ENCODE data around the gene PDE11A. TPM values are rescaled to one million over a fixed set of nuclear protein-coding genes. Genes with fewer than 3 reads are reported as not detected.

PDE11A gene
- total and polyA plus RNA-seq, 2 of the 8 experiments (the other 6 are each of a cell fraction or from before 2014, with no cell fraction given), result 0.19 to 0.23 TPM

DNA sequence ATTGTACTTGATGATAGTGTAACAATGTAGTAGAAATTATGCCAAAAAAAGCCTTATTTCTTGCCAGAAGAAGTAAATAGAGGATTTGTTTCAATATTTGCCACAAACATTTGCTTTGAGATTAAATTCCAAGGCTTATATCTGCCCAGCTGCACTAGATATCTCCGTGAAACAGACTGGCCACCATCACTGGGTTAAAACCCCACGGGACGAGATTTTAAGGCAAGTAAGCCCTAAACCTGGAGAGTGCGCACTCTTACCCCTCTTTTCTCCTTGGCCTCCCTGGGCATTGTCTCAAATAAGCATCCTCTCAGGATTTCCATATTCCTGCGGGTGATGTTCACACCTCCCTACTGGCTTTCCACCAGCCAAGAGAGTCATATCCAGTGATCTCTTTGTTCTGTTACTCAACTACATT, 345.6 kb downstream of the PDE11A start:
- POLR2A ChIA-PET (ENCODE audit: partially characterized antibody), result no interaction called here
- no peak overlapping the region for H2AFZ ChIP-seq (ENCODE audit: low read length)
- no peak for TF ChIP-seq HDAC2 (IDR thresholded peaks at IDR 0.05; ENCODE audit: borderline replicate concordance in 1 of 2, low read depth in 2 of 2, low read length in 2 of 2)
- TF ChIP-seq MAFK (IDR thresholded peaks at IDR 0.05; ENCODE audit: low read depth, low read length), result no peak
- no peak for TF ChIP-seq TCF12 (IDR thresholded peaks at IDR 0.05; ENCODE audit: low read depth, low read length)
- TF ChIP-seq CBX8 (IDR thresholded peaks at IDR 0.05; ENCODE audit: borderline replicate concordance, low read depth, low read length), result no peak
- TF ChIP-seq BCL11A (IDR thresholded peaks at IDR 0.05; ENCODE audit: low read depth in 2 of 2, low read length in 2 of 2), result no peak
- no peak for TF ChIP-seq CHD2 (IDR thresholded peaks at IDR 0.05; ENCODE audit: low read length)
- TF ChIP-seq RNF2 (IDR thresholded peaks at IDR 0.05; ENCODE audit: borderline replicate concordance, low read depth, low read length, missing control alignments, poor library complexity, severe bottlenecking), result no peak
- TF ChIP-seq EZH2 (IDR thresholded peaks at IDR 0.05; ENCODE audit: low read depth, low read length, severe bottlenecking), result no peak
- TF ChIP-seq RXRA (IDR thresholded peaks at IDR 0.05; ENCODE audit: insufficient read depth, low read depth, low read length), result no peak
- no peak for TF ChIP-seq GTF2F1 (IDR thresholded peaks at IDR 0.05; ENCODE audit: borderline replicate concordance, low read depth, low read length)
- TF ChIP-seq BACH1 (IDR thresholded peaks at IDR 0.05; ENCODE audit: low read length), result no peak
- no peak for TF ChIP-seq KDM5A (IDR thresholded peaks at IDR 0.05; ENCODE audit: low read length)
- no peak for TF ChIP-seq BRCA1 (IDR thresholded peaks at IDR 0.05; ENCODE audit: low read depth, low read length)

More for the DNA sequence above, 345.6 kb downstream of the PDE11A start:
- H3K27ac ChIP-seq (ENCODE audit: low read depth, low read length), result no peak overlapping the region
- no peak overlapping the region for H3K4me3 ChIP-seq (ENCODE audit: extremely low read depth in 1 of 4, insufficient read depth in 2 of 4, low read depth in 3 of 4, low read length in 4 of 4)
- H3K23me2 ChIP-seq (ENCODE audit: low read depth, low read length), result no peaks in the 10 kb centered on the region
- no peak overlapping the region for H3K14ac ChIP-seq (ENCODE audit: insufficient read length)
- no peak overlapping the region for H4K8ac ChIP-seq (ENCODE audit: extremely low read depth, insufficient read depth, low read length)
- FAIRE-seq (no peak), DNase-seq (ENCODE audit: low read depth in 1 of 2, low spot score in 2 of 2) (no peak)
- no peaks in the 10 kb centered on the region; a peak in 1 of 7 replicates for H3K4me1 ChIP-seq (replicated peaks in 1 of 4; ENCODE audit: control insufficient read depth in 3 of 4, insufficient read depth in 4 of 4, low read length in 3 of 4)
- H2BK12ac ChIP-seq (ENCODE audit: low read depth, low read length), result no peak overlapping the region
- H2BK15ac ChIP-seq (ENCODE audit: low read length), result no peak overlapping the region
- H4K5ac ChIP-seq (ENCODE audit: insufficient read length, low read depth, low read length), result no peak overlapping the region
- H3K18ac ChIP-seq (ENCODE audit: extremely low read depth, low read length), result no peak overlapping the region
- H2AK5ac ChIP-seq (ENCODE audit: low read depth, low read length), result no peak overlapping the region
- H3K56ac ChIP-seq (replicated peaks; ENCODE audit: insufficient read length, low read depth, low read length), result no peak overlapping the region
- no peak overlapping the region for H3K9ac ChIP-seq (replicated peaks in 1 of 4; ENCODE audit: extremely low read depth in 1 of 4, low read depth in 3 of 4, low read length in 3 of 4)
- no peak overlapping the region for H2BK20ac ChIP-seq (ENCODE audit: low read length)
- no peak overlapping the region for H4K91ac ChIP-seq (replicated peaks; ENCODE audit: insufficient read length, low read length)
- H2BK5ac ChIP-seq (ENCODE audit: low read depth, low read length), result no peak overlapping the region
- CTCF ChIA-PET (ENCODE audit: partially characterized antibody), result interaction anchor here (1.4 to 3.0 kb wide), 6 partner anchors 9 to 394 kb away, joined by 3 to 16 read pairs (median 8); no protein-coding TSS in a partner anchor
- no peaks in the 10 kb centered on the region for H4K20me1 ChIP-seq (replicated peaks in 1 of 2; ENCODE audit: control insufficient read depth in 1 of 2, insufficient read depth in 2 of 2, low read length in 2 of 2)
- H3K23ac ChIP-seq (ENCODE audit: insufficient read length), result no peak overlapping the region
- WGBS, 2 experiments (ENCODE audit: extremely low coverage in 1 of 2, insufficient coverage in 1 of 2, insufficient read length in 1 of 2, insufficient replicate concordance in 2 of 2, low coverage in 1 of 2, low lambda C conversion rate in 2 of 2, missing lambda C conversion rate in 1 of 2), result 86% methylated on average over 5 of the region's 5 CpGs; no CpG with 5 or more reads in 1 of the 2 experiments
- H3K27me3 ChIP-seq (replicated peaks in 1 of 4; ENCODE audit: control insufficient read depth in 3 of 4, extremely low read depth in 1 of 4, insufficient read depth in 3 of 4, low read length in 3 of 4), result peaks cover 10 to 41% (median 37%) of the 10 kb centered on the region in 4 experiments
- no peak overlapping the region for H3K4ac ChIP-seq (replicated peaks; ENCODE audit: insufficient read length, low read depth, low read length)
- no peak overlapping the region for H2BK120ac ChIP-seq (replicated peaks; ENCODE audit: low read depth, low read length)
- no peak overlapping the region for H3K4me2 ChIP-seq (ENCODE audit: insufficient read depth in 1 of 2, low read depth in 2 of 2, low read length in 2 of 2)
- H3K79me2 ChIP-seq (ENCODE audit: control insufficient read depth in 1 of 2, insufficient read depth in 2 of 2, low read length in 2 of 2), result no peaks in the 10 kb centered on the region
- no peaks in the 10 kb centered on the region for H3K36me3 ChIP-seq (ENCODE audit: control insufficient read depth in 2 of 4, insufficient read depth in 4 of 4, low read length in 3 of 4)
- no peaks in the 10 kb centered on the region for H3K79me1 ChIP-seq (ENCODE audit: low read depth, low read length)
- H3K9me3 ChIP-seq (ENCODE audit: insufficient read depth in 2 of 2, low read depth in 1 of 2, low read length in 1 of 2), result no peaks in the 10 kb centered on the region

All from H1 (cell line).